HL-60/S4 treated with retinoic acid at 250 ng/mL for 4 days and 3 days (cell line): ENCODE data around the gene EYA2.
"Not testable (repeated sequence)": the region's sequence is repeated elsewhere in the genome, so short reads cannot be mapped to it uniquely, and the experiment has no call there.

Experiments used
- in situ Hi-C: fragments of 300-500 bp; cut with MboI; formaldehyde crosslinking; loops from 2 replicates; pipeline ENCODE4 v1.7.0; 2022; ENCODE audit warnings: low sequenced_read_pairs

EYA2 gene

GRCh38 chr20:46894579-46894958 is at the start of gene EYA2:
EYA2 (plus strand) TSS chr20:46894843; CDS start chr20:46990011, 95,168 bp downstream.
- in situ Hi-C loops = no loop called here

GRCh38 chr20:46844965-46845364 is 49.7 kb upstream of the EYA2 start:
- in situ Hi-C loops = no loop called here

GRCh38 chr20:46849269-46849668 is 45.4 kb upstream of the EYA2 start:
- in situ Hi-C loops = no loop called here

GRCh38 chr20:46849751-46850150 is 44.9 kb upstream of the EYA2 start:
- in situ Hi-C loops = no loop called here

- in situ Hi-C loops = no loop called here
Observed at GRCh38 chr20:46850416-46850815, 44.2 kb upstream of the EYA2 start.

- in situ Hi-C loops = no loop called here
Observed at GRCh38 chr20:46850896-46851295, 43.7 kb upstream of the EYA2 start.

GRCh38 chr20:46851746-46852145 is 42.9 kb upstream of the EYA2 start:
- in situ Hi-C loops = no loop called here

GRCh38 chr20:46852313-46852712 is 42.3 kb upstream of the EYA2 start:
- in situ Hi-C loops = no loop called here

- in situ Hi-C loops = no loop called here
Observed at GRCh38 chr20:46853926-46854325, 40.7 kb upstream of the EYA2 start.

GRCh38 chr20:46857061-46857831 is 37.4 kb upstream of the EYA2 start:
- in situ Hi-C loops = no loop called here

- in situ Hi-C loops = no loop called here
Observed at GRCh38 chr20:46865824-46866223, 28.8 kb upstream of the EYA2 start.

- in situ Hi-C loops = no loop called here
Observed at GRCh38 chr20:46870041-46870440, 24.6 kb upstream of the EYA2 start.

GRCh38 chr20:46872328-46873211 is 22.1 kb upstream of the EYA2 start:
- in situ Hi-C loops = no loop called here

GRCh38 chr20:46875059-46875458 is 19.6 kb upstream of the EYA2 start:
- in situ Hi-C loops = no loop called here

GRCh38 chr20:46879386-46879785 is 15.3 kb upstream of the EYA2 start:
- in situ Hi-C loops = no loop called here

- in situ Hi-C loops = not testable (repeated sequence)
Observed at GRCh38 chr20:46879963-46880362, 14.7 kb upstream of the EYA2 start.

- in situ Hi-C loops = no loop called here
Observed at GRCh38 chr20:46883892-46884291, 10.8 kb upstream of the EYA2 start.

GRCh38 chr20:46890682-46891081 is 4.0 kb upstream of the EYA2 start:
- in situ Hi-C loops = no loop called here

- in situ Hi-C loops = no loop called here
Observed at GRCh38 chr20:46893051-46893450, 1.6 kb upstream of the EYA2 start.

GRCh38 chr20:46893877-46894578 is 615 bp upstream of the EYA2 start:
- in situ Hi-C loops = no loop called here
